Fibroblast of peridontal ligament (primary cell): ENCODE results near the gene SHOX.

ENCODE experiments used
- DNase-seq: peaks from one replicate; pipeline ENCODE4 v3.0.0-alpha.2; 2010; ENCODE audit errors: extremely low read depth

The SHOX gene

DNA sequence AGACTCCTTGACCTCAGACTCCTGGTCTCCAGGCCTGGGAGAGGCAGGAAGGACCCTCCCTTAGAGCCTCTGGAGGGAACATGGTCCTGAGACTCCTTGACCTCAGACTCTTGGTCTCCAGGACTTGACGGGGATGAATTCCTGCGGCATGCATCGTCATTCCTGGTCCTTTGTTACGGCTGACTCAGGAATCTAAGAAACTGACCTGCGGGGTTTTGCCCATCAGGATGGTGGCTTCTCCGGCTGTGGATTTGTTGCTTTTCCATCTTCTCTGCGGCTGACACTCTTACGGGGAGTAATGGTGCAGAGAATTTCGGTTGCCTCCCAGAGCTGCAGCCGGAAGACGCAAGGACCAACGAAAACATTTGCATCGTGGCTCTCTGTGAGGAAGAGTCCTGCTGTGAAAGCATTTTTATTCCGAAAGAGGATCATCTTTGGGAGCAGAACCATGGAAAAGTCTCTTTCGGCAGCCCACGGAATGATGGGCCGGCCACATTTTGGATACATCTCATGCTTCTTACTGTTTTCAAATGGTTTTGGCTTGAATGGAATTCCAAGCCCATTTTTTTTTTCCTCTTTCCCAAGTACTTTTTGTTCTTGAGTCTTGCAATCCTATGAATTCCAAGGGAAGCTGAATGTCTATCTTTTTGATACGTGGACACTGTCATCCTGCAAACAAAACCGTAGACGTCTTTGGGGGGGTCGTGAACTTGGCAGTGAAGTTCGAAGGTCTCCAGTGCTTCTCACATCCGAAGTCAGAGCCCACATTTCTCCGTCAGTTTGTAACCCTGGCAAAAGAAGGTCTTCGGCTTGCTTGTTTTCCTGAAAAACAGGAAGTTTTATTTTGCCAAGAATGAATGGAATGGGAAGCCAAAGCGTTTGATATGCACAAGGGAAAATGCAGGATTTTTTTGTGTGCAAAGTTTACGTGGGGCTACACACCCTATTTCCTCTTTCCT, 36.5 kb downstream of the SHOX start:
- no peak for DNase-seq

DNA sequence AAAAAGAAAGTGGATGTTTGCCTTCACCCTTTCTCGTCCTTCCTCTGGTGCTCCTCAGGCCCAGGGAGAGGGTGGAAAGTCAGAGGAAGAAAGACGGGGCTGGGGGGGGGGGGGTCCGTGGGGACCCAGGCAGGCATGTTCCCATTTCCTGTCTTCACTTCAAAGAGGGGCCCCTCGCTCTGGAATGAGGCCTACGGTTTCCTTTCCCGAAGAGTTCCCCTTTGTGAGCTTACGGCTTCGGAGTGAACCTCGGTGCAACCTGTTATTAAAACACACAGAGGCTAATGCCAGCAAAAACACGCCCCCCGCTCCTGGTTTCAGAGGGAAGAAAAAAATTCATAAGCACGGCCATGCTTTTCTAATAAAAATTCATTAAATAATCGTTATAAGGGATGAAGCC, 40.1 kb downstream of the SHOX start:
- no peak for DNase-seq

DNA sequence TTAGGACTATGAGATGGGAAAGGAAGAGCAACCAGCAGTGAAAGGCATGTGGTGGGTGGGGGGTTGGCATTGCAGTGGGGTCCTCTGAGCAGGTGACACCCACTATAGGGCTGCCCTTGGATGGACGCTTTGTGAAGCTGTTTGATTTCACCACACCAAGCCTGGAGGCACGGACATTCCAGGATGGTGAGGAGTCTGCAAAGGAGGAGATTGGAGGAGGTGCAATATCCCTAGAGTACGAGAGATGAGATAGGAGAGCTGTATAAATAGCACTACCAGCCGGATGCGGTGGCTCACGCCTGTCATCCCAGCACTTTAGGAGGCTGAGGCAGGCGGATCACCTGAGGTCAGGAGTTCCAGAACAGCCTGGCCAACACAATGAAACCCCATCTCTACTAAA, 42.3 kb downstream of the SHOX start:
- DNase-seq, result no peak

DNA sequence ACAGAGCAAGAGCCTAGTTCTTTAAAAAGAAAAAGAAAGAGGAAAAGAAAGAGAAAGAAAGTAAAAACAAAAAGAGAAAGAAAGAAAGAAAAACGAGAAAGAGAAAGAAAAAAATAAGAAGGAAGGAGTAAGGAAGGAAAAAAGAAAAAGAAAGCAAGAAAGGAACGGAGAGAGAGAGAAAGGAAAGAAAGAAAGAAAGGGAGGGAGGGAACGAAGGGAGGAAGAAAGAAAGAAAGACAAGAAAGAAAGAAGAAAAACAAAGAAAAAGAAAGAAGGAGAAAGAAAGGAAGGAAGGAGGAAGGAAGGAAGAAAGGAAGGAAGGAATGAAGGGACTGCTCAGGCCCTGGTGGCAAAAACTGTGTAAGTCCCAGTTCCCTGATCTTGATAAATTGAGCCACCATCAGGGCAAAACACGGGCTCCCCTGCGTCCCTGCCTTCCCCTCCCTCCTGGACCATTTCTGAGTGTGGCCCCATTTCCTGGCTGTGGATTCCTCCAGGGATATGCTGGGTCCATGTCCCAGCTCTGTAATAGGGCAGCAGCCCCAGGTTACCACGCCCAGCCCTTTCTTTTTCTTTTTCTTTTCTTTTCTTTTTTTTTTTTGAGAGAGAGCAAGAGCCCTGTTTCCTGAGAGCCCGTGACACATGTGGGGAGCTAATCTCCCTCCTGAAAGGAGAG, 44.8 kb downstream of the SHOX start:
- DNase-seq, result no peak

DNA sequence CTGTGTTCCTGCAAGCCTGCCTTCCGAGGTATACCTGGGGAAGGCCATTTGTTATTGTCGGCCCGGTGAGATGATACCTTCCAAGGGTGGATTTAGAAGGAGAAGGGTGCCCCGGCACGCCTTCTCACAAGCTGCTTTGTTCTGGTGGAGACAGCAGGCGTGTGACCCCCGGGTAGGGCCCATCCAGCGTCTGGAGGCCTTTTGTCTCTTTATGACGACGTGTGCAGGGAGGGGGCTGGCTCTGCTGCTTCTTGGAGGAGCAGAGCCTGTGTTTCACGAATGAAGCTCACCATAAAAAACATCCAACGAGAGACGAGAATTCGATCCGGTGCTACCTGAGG, 45.3 kb downstream of the SHOX start:
- no peak for DNase-seq

DNA sequence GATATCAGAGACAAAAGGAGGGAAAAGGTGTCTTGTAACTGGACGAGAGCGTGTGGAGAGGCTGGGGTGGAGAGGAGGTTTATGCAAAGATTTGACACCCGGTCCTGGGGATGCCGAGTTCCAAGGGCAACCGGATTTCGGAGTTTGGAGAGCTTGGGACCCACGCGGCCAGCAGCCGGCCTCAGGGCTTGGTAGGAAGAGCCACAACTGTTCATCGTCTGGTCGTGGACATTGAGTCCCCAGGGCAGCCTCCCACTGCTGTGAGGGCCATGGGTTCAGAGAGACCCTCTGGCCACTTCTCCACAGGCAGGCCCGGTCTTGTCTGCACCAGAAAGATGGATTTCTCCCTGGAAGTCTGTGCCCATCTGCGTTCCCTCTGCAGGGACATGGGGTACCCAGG, 46.8 kb downstream of the SHOX start:
- DNase-seq, result no peak

DNA sequence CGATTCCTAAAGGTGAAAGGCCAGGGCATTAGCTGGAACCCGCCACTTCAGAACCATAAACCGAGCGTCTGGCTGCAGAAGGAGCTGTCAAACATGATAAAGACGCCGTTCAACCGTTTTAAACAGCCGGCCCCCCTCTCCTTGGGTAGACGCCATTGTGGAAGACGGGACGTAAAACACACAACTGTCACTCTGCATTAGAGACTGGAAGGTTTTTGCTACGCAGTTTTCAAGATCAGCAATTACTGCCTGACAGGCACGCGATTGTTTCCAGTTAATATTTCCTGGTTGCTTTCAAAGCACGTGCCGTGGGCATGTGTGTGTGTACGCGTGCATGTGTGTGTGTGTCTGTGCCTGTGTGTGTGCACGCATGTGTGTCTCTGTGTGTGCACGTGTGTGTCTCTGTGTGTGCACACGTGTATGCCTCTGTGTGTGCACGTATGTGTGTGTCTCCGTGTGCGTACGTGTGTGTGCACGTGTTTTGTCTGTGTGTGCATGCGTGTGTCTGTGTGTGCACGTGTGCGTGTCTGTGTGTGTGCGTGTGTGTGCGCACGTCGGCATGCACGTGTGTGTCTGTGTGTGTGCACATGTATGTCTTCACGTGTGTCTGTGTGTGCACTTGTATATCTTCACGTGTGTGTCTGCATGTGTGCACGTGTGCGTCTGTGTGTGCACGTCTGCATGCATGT, 48.8 kb downstream of the SHOX start:
- no peak for DNase-seq

DNA sequence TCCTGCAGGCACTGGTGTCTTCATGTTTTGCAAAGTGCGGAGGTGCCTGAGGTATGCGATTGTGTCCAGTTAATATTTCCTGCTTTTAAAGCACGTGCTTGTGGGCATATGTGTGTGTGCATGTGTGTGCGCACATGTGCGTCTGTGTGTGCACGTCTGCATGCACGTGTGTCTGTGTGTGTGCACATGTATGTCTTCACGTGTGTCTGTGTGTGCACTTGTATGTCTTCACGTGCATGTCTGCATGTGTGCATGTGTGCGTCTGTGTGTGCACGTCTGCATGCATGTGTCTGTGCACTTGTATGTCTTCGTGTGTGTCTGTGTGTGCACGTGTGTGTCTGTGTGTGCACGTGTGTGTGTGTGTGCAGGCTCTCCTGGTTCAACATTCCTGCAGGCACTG, 49.5 kb downstream of the SHOX start:
- DNase-seq, result no peak

DNA sequence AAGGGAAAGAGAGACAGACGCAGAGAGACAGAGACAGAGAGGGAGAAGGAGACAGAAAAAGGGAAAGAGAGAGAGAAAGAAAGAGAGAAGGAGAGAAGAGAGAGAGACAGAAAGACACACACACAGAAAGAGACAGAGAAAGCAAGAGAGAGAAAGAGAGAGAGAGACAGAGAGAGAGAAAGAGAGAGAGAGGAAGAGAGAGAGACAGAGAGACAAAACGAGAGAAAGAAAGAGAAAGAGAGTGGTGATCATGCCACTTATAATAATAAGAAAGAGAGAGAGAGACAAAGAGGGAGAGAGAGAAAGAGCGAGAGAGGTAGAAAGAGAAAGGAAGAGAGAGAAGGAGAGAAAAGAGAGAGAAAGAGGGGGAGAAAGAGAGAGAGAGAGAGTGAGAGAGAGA, 51.4 kb downstream of the SHOX start:
- DNase-seq, result no peak

DNA sequence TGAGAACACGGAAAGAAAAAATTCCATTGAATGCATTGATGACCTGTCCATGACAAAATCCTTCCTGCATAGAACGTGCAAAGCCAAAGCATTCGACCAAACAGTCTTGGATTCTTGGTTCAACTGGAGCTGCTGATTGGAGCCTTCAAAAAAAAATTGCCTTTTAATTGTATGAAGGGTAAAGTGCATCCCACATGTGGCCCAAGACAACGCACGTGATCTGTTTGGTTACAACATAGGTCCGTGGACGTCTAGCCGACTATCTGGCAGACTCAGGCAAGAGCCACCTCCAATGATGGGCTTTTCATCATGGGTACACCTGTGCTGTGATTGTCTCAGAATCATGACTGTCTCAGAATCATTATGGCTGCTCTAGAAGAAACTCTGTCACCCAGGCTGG, 52.3 kb downstream of the SHOX start:
- no peak for DNase-seq

DNA sequence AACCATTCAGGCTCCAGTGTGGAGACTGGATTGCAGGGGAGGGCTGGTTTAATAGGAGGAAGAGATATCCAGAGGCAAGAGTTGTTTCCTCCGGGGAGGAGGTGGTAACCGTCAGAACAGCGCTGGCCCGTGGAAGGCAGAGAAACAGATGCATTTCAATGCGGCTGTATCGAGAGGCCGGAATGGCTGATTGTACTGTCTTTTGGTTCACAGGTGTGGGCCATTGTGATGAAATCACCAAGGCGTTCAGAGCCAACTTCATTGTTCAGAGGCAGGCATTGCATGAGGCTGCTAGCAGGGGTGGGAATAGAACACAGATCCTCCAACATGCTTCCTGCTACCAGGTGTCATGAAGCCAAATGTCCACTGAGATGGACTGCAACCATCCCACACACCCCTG, 53.0 kb downstream of the SHOX start:
- no peak for DNase-seq

DNA sequence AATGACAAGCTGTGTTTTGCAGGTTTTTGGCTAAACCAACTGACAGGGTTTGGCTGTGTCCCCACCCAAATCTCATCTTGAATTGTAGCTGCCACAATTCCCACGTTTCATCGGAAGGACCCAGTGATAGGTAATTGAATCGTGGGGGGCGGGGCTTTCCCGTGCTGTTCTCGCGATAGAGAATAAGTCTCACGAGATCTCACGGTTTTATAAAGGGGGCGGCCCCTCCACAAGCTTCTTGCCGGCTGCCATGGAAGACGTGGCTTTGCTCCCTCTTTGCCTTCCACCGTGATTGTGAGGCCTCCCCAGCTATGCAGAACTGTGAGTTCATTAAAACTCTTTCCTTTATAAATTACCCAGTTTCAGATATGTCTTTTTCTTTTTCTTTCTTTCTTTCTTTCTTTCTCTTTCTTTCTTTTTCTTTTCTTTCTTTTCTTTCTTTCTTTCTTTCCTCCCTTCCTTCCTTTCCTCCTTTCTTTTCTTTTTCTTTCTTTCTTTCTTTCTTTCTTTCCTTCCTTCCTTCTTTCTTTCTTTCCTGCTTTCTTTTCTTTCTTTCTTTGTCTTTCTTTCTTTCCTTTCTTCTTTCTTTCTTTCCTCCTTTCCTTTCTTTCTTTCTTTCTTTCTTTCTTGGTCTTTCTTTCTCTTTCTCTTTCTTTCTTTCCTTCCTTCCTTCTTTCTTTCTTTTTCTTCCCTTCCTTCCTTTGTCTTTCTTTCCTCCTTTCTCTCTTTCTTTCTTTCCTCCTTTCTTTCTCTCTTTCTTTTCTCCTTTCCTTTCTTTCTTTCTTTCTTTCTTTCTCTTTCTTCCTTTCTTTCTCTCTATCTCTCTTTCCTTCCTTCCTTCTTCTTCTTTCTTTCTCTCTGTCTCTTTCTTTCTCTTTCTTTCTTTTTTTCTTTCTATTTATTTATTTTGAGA, 54.8 kb downstream of the SHOX start:
- no peak for DNase-seq

DNA sequence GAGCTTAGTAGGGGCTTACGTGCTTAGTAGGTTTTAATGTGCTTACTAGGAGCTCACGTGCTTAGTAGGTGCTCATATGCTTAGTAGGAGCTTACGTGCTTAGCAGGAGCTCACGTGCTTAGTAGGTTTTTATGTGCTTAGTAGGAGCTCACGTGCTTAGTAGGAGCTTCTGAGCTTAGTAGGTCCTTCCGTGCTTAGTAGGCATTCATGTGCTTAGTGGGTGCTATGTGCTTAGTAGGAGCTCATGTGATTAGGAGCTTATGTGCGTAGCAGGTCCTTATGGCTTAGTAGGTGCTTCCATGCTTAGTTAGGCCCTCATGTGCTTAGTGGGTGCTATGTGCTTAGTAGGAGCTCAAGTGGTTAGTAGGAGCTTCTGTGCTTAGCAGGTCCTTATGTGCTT, 59.4 kb downstream of the SHOX start:
- no peak for DNase-seq

DNA sequence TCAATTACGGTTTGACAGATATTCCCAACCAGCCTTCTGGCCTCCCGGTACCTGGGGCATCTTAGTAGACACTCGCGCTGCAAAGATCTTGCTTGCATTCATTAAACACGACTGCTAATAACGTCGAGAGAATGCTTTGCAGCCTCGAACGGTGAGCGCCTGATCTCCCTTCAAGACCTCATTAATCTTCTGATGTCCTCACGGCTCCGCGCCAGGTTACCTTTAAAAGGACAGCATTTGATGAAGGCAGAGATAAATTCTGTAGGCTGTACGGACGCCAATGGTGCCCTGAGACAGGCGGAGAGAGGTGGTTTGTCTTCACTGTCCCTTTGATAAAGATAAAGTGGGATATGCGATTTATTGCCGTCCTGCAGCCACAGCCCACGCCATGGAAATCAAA, 64.2 kb downstream of the SHOX start:
- DNase-seq, result no peak

DNA sequence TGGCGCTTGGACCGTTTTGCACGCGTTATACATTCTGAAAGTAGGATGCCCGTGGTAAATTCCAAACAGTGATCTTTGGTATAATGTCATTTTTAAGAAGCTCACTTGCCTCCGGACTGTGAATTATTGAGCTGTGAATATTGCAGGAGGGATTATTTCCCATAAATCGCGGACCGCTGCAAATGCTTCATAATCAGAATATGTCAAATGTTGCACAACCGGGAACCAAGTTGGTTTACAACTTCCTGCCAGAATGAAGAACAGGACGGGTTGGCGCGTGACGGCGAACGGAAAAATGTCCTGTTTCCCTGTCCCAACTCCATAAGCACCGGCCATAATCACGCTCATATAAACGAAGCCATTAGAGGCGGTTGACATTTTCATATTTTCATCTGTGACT, 67.6 kb downstream of the SHOX start:
- no peak for DNase-seq

DNA sequence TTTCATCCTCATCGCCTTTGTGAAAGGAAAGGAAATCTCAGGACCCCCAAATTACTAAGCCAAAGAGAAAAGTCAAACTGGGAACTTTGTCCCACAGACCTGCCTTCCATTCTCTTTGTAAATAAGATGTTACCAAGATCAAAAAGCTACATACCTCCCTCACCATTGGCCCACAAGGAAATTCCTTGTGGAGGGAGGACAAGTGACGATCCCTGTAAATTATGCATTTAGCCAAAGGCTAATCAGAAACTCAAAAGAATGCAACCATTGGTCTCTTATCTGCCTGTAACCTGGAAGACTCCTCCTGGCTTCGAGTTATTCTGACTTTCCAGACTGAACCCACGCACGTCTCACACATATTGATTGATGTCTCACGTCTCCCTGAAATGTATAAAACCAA, 70.3 kb downstream of the SHOX start:
- no peak for DNase-seq

DNA sequence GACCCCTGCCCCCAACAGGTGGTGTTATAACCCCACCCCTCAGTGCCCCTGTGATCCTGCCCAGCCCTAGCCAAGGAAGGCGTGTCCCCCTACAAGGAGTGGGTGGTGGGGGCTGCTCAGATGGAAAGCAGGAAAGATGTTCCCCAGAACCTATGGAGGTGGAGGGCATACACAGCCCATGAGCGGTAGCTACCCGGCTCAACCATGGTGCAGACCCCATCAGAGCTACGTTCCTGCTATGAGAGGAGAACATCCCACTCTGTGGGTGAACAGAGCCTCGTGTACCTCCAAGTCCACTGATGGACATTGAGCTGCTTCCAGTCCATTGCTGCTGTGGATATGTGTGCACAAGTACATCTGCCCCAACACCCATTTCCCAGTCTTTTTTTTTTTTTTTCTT, 71.1 kb downstream of the SHOX start:
- no peak for DNase-seq

DNA sequence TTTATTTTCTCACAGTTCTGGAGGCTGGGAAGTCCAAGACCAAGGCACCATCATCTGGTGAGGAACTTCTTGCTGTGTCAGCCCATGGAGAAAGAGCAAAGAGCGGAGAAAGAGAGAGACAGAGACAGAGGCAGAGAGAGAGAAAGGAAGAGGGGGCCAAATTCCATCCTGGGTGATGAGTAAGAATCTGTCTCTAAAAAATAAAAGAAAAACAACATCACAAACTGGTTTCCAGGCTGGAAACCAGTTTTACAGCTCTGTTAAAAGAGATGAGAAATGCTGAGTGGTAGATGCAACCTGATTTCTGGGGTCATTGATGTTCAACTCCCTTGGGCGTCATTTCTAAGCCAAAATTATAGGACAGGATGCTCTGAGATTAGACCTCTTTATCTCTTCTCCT, 72.9 kb downstream of the SHOX start:
- DNase-seq, result no peak

DNA sequence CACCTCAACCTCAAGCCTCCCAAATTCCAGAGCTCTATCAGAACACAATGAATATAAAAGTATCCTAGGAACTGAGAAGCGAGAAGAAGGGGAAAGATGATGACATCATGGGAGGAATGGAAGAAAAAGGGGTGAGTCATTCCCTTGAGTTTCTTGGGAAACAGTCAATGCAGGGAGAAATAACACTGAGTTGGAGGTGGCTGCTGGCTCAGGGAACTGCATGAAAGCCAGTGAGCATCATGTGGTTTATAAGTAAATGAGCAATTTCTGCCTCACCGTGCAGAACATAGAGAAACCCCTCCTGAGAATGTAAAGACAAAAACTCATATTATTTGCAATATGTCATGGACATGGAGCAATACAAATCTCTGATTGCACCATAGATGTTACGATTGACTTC, 73.3 kb downstream of the SHOX start:
- DNase-seq, result no peak
